GM13976 (cell line): ENCODE measurements around the gene SIAH3.

ENCODE experiments used
- DNase-seq: peaks from one replicate; pipeline ENCODE4 v3.0.0; 2012; ENCODE audit warnings: low spot score
- CTCF ChIP-seq: IDR thresholded peaks from 2 replicates; pipeline ENCODE4 v1.5.1; 2012; ENCODE audit warnings: borderline replicate concordance, mild to moderate bottlenecking; ENCODE audit not compliant: insufficient read depth; ENCODE audit errors: extremely low read depth, missing control alignments, control extremely low read depth
- in situ Hi-C: fragments of 300-500 bp; cut with MboI; formaldehyde crosslinking; loops from one replicate; pipeline ENCODE4 v1.12.0; 2022; ENCODE audit warnings: low sequenced_read_pairs, mixed read lengths, inconsistent platforms; ENCODE audit not compliant: unreplicated experiment

SIAH3 gene

GRCh38 chr13:45792827-45793303 lies 58.7 kb downstream of the SIAH3 start:
- DNase-seq = no peak
- in situ Hi-C loops = no loop called here
- TF ChIP-seq CTCF = no peak

- TF ChIP-seq CTCF = no peak
- in situ Hi-C loops = no loop called here
These were observed 63.5 kb downstream of the SIAH3 start for GRCh38 chr13:45788011-45788410.

GRCh38 chr13:45787346-45787745 lies 64.2 kb downstream of the SIAH3 start:
- in situ Hi-C loops = no loop called here
- no peak for TF ChIP-seq CTCF
- DNase-seq = no peak

More at GRCh38 chr13:45788011-45788410, 63.5 kb downstream of the SIAH3 start:
- DNase-seq = no peak

GRCh38 chr13:45786293-45786920 lies 65.1 kb downstream of the SIAH3 start:
- DNase-seq = no peak
- TF ChIP-seq CTCF = no peak
- in situ Hi-C loops = no loop called here

GRCh38 chr13:45784755-45785675 lies 66.5 kb downstream of the SIAH3 start:
- no peak for TF ChIP-seq CTCF
- in situ Hi-C loops = no loop called here
- DNase-seq = no peak

- DNase-seq = no peak
- no peak for TF ChIP-seq CTCF
- in situ Hi-C loops = no loop called here
These were observed 68.1 kb downstream of the SIAH3 start for GRCh38 chr13:45783346-45784043.
